ENCODE measurements around the gene PTPRT.

The PTPRT gene

DNA sequence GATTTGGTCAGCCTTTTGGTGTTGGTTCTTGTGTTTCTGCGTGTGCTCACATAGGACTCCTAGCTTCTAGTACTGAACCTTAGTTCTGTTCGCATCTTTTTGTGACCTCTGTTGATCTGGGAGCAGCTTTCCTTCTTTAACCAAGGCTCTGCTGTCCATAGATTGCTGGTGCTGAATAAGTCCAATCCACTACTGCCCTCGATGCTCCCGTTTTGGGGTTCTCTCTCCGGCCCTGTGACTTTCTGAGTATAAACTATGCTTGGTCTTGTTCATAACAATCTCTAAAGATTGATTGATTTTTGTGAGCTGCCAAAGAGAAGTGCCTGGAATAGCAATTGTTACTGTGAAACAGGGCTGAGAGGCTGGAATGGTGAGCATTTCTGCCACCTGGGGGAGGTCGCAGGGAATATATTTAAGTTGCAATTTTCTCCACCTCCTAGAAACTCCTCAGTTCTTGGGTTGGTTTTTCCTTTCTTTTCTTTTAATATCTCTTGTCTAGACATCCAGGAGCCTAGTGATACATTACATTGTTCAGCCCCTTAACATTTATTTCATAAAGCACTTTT lies 1148.6 kb downstream of the PTPRT start:
- Histone ChIP-seq H3K27me3 (ENCODE audit: insufficient read depth, low read length, poor library complexity) (peaks cover 8% of the 10 kb centered on the region), H4K20me1 (ENCODE audit: insufficient read depth, low read length) (no peaks in the 10 kb centered on the region), H3K4me1 (ENCODE audit: insufficient read depth, low read length) (no peaks in the 10 kb centered on the region), H3K4me2 (ENCODE audit: insufficient read depth, low read length) (no peak overlapping the region), H3K27ac (ENCODE audit: low read length) (no peak overlapping the region), H3K4me3 (ENCODE audit: low read depth in 1 of 2, low read length in 2 of 2) (no peak overlapping the region), H3K9ac (ENCODE audit: low read depth, low read length) (no peak overlapping the region), H2AFZ (ENCODE audit: low read depth, low read length) (no peak overlapping the region), H3K79me2 (ENCODE audit: insufficient read depth, low read length) (no peaks in the 10 kb centered on the region), H3K9me3 (ENCODE audit: insufficient read depth, low read length, severe bottlenecking) (no peaks in the 10 kb centered on the region), H3K36me3 (ENCODE audit: insufficient read depth, low read length) (no peaks in the 10 kb centered on the region)
- TF ChIP-seq EZH2 (IDR thresholded peaks at IDR 0.05; ENCODE audit: borderline replicate concordance, low read depth, low read length, severe bottlenecking): no peak
- TF ChIP-seq, protein P1, sequence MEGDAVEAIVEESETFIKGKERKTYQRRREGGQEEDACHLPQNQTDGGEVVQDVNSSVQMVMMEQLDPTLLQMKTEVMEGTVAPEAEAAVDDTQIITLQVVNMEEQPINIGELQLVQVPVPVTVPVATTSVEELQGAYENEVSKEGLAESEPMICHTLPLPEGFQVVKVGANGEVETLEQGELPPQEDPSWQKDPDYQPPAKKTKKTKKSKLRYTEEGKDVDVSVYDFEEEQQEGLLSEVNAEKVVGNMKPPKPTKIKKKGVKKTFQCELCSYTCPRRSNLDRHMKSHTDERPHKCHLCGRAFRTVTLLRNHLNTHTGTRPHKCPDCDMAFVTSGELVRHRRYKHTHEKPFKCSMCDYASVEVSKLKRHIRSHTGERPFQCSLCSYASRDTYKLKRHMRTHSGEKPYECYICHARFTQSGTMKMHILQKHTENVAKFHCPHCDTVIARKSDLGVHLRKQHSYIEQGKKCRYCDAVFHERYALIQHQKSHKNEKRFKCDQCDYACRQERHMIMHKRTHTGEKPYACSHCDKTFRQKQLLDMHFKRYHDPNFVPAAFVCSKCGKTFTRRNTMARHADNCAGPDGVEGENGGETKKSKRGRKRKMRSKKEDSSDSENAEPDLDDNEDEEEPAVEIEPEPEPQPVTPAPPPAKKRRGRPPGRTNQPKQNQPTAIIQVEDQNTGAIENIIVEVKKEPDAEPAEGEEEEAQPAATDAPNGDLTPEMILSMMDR (IDR thresholded peaks at IDR 0.05; ENCODE audit: borderline replicate concordance, extremely low read depth, low read length, poor library complexity, severe bottlenecking): peak; percentile 35
- DNase-seq: no peak
- no peak for ATAC-seq (ENCODE audit: insufficient read depth, low read depth)

DNA sequence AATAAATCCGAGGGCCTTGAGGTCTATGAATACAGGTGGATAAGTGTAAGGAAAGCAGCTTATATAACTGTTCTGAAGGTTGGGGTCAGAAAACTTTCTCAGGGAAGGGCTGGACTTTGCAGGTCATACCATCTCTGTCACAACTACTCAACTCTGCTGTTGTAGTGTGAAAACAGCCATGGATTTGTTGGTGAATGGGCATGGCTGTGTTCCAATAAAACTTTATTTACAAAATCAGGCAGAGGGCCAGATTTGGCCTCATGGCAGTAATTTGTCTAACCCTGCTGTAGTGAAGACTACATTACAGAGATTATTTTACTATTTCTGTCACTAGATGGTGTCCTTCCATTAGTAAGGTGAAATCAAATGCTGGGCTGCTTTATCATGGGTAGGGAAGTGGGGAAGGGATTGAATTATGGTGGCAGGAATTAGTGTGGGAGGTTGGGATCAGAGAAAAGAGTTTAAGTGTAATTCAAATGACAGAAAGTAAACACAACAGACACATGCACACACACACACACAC lies 1161.9 kb downstream of the PTPRT start:
- Histone ChIP-seq H3K79me2 (ENCODE audit: insufficient read depth, low read length) (no peaks in the 10 kb centered on the region), H3K9ac (ENCODE audit: low read depth, low read length) (no peak overlapping the region), H2AFZ (ENCODE audit: low read depth, low read length) (no peak overlapping the region), H3K9me3 (ENCODE audit: insufficient read depth, low read length, severe bottlenecking) (no peaks in the 10 kb centered on the region), H3K4me1 (ENCODE audit: insufficient read depth, low read length) (no peaks in the 10 kb centered on the region), H3K27me3 (ENCODE audit: insufficient read depth, low read length, poor library complexity) (no peaks in the 10 kb centered on the region), H3K27ac (ENCODE audit: low read length) (no peak overlapping the region), H3K4me3 (ENCODE audit: low read depth in 1 of 2, low read length in 2 of 2) (no peak overlapping the region), H4K20me1 (ENCODE audit: insufficient read depth, low read length) (no peaks in the 10 kb centered on the region), H3K4me2 (ENCODE audit: insufficient read depth, low read length) (no peak overlapping the region), H3K36me3 (ENCODE audit: insufficient read depth, low read length) (no peaks in the 10 kb centered on the region)
- no peak for ATAC-seq (ENCODE audit: insufficient read depth, low read depth)
- DNase-seq: no peak
- TF ChIP-seq, protein P1 (IDR thresholded peaks at IDR 0.05; ENCODE audit: borderline replicate concordance, extremely low read depth, low read length, poor library complexity, severe bottlenecking): no peak
- no peak for TF ChIP-seq EZH2 (IDR thresholded peaks at IDR 0.05; ENCODE audit: borderline replicate concordance, low read depth, low read length, severe bottlenecking)

DNA sequence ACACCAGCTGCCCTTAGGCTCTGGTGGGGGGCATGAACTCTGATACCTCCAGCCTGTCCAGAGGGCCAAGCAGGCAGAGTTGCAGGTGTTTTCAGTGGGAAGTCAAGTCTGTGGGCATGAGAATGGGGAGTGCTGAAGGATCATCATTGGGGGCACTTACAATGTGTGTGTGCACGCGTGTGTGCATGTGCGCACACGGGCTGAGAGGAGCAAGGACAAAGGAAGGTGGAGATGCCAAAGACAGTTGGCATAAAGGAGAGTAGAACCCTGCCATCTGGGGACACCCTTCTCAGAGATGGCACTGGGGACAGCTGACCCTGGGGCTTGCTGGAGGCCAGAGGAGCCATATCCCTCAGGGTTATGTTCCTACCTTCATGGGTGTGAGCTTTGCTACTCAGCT lies 1163.1 kb downstream of the PTPRT start:
- H2AFZ ChIP-seq (ENCODE audit: low read depth, low read length): no peak overlapping the region
- no peak overlapping the region for H3K27ac ChIP-seq (ENCODE audit: low read length)
- no peak for DNase-seq
- H3K9ac ChIP-seq (ENCODE audit: low read depth, low read length): no peak overlapping the region
- no peaks in the 10 kb centered on the region for H3K9me3 ChIP-seq (ENCODE audit: insufficient read depth, low read length, severe bottlenecking)
- H3K36me3 ChIP-seq (ENCODE audit: insufficient read depth, low read length): no peaks in the 10 kb centered on the region
- ATAC-seq (ENCODE audit: insufficient read depth, low read depth): no peak
- H4K20me1 ChIP-seq (ENCODE audit: insufficient read depth, low read length): no peaks in the 10 kb centered on the region
- H3K27me3 ChIP-seq (ENCODE audit: insufficient read depth, low read length, poor library complexity): no peaks in the 10 kb centered on the region
- no peaks in the 10 kb centered on the region for H3K4me1 ChIP-seq (ENCODE audit: insufficient read depth, low read length)
- TF ChIP-seq, protein P1 (IDR thresholded peaks at IDR 0.05; ENCODE audit: borderline replicate concordance, extremely low read depth, low read length, poor library complexity, severe bottlenecking): no peak
- TF ChIP-seq EZH2 (IDR thresholded peaks at IDR 0.05; ENCODE audit: borderline replicate concordance, low read depth, low read length, severe bottlenecking): no peak
- no peaks in the 10 kb centered on the region for H3K79me2 ChIP-seq (ENCODE audit: insufficient read depth, low read length)
- no peak overlapping the region for H3K4me2 ChIP-seq (ENCODE audit: insufficient read depth, low read length)
- H3K4me3 ChIP-seq (ENCODE audit: low read depth in 1 of 2, low read length in 2 of 2): no peak overlapping the region
